Neutrophil (primary cell): Measurements from ENCODE around the gene HPS5.

Source experiments
- H3K27ac ChIP-seq: fragments of 200-600 bp; sonication (generic); 2 replicates; pipeline ENCODE4 v1.5.1; 2016; ENCODE audit warnings: mild to moderate bottlenecking, moderate library complexity
- H3K27me3 ChIP-seq: fragments of 200-600 bp; sonication (generic); 2 replicates; pipeline ENCODE4 v1.6.0; 2016; ENCODE audit warnings: mild to moderate bottlenecking
- H3K36me3 ChIP-seq: fragments of 200-600 bp; sonication (generic); 2 replicates; pipeline ENCODE4 v1.5.1; 2017
- H3K4me1 ChIP-seq, 2 experiments: fragments of 200-600 bp in 1 of 2; sonication (generic) in 1 of 2; 1 replicate in 1 of 2; 2 replicates in 1 of 2; pipeline versions ENCODE4 v1.5.1 to v1.6.1; 2013 to 2016; ENCODE audit warnings: low read depth in 1 of 2, low read length in 1 of 2, mild to moderate bottlenecking in 1 of 2, moderate library complexity in 1 of 2; ENCODE audit not compliant: control insufficient read depth in 1 of 2, insufficient read depth in 1 of 2
- H3K4me3 ChIP-seq, 2 experiments: fragments of 200-600 bp in 1 of 2; sonication (generic) in 1 of 2; 1 replicate in 1 of 2; 2 replicates in 1 of 2; pipeline ENCODE4 v1.5.1; 2013 to 2016; ENCODE audit warnings: low read depth in 1 of 2, low read length in 1 of 2, mild to moderate bottlenecking in 1 of 2, moderate library complexity in 1 of 2
- H3K9me3 ChIP-seq: fragments of 200-600 bp; sonication (generic); 2 replicates; pipeline ENCODE4 v1.5.1; 2016
- TF ChIP-seq, protein P1 (sequence below): fragments of 200-600 bp; sonication (generic); IDR thresholded peaks from 2 replicates; pipeline ENCODE4 v1.5.1; 2016; ENCODE audit warnings: antibody characterized with exemption

HPS5 gene

DNA sequence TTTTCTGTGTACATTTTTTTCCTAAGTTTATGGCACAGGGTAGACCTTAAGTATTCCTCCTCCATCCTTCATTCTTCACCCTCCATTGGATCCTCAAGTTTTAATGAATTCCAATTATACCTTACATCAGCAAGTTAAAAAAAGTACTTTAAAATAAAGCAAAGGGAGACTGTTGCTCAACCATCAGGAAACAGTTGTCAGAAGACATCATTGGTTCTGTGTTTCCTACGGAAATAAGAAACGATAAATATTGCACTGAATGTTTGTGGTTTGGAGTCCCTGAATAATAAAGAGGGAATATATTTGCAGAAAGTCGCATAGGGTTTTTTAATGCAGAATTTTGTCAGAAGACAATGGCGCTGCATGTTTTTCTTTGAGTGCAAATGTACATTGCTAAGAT lies 44.3 kb upstream of the HPS5 start:
- H3K36me3 ChIP-seq, result peaks cover 32% of the 10 kb centered on the region
- H3K4me1 ChIP-seq, result peaks cover 11 to 20% of the 10 kb centered on the region in 2 experiments
- peak overlapping the region; percentile 42 for H3K27ac ChIP-seq
- H3K4me3 ChIP-seq, result no peak overlapping the region
- H3K27me3 ChIP-seq, result no peaks in the 10 kb centered on the region
- TF ChIP-seq, protein P1, sequence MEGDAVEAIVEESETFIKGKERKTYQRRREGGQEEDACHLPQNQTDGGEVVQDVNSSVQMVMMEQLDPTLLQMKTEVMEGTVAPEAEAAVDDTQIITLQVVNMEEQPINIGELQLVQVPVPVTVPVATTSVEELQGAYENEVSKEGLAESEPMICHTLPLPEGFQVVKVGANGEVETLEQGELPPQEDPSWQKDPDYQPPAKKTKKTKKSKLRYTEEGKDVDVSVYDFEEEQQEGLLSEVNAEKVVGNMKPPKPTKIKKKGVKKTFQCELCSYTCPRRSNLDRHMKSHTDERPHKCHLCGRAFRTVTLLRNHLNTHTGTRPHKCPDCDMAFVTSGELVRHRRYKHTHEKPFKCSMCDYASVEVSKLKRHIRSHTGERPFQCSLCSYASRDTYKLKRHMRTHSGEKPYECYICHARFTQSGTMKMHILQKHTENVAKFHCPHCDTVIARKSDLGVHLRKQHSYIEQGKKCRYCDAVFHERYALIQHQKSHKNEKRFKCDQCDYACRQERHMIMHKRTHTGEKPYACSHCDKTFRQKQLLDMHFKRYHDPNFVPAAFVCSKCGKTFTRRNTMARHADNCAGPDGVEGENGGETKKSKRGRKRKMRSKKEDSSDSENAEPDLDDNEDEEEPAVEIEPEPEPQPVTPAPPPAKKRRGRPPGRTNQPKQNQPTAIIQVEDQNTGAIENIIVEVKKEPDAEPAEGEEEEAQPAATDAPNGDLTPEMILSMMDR, result no peak
- H3K9me3 ChIP-seq, result no peaks in the 10 kb centered on the region

DNA sequence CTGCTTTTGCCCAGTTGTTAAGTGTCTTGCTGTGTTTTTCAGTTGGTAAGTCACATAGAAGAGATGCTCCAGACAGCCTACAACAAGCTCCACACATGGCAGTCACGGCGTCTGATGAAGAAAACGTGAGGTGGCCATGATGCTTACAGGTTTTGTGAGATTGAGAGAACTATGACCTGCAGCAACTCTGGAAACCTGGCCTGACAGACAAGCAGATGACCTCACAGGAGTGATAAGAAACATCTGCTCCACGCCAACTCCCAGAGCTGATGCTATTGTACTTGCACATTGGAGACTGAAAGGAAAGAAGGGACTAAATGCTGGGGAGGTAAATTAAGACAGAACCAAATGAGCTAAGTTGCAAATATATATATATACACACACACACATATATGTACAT lies 43.8 kb upstream of the HPS5 start:
- Histone ChIP-seq H3K27me3 (no peaks in the 10 kb centered on the region), H3K27ac (peak overlapping the region; percentile 42), H3K9me3 (no peaks in the 10 kb centered on the region), H3K4me1 (peaks cover 11 to 20% of the 10 kb centered on the region in 2 experiments), H3K4me3 (no peak overlapping the region), H3K36me3 (peaks cover 38% of the 10 kb centered on the region)
- TF ChIP-seq, protein P1, result no peak

DNA sequence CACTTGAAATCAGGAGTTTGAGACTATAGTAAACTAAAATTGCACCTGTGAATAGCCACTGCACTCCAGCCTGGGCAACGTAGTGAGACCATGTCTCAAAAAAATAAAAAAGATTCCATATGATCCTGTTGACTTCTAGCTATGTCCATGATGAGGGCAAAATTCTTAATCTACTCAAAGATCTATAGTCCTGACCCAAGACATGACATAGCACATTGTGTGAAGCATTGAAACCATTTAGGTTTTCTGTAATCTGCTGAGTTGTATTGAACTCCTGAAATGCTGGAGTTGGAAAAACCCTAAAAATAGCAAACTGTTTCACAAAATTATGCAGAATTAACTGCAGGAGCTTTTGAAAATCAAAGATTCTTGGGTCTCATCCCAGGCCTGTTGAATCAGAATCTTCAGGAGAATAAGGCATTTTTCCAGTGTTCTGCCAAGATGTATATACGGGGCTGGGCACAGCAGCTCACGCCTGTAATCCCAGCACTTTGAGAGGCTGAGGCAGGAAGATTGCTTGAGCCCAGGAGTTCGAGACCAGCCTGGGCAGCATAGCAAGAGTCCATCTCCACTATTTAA lies 42.6 kb upstream of the HPS5 start:
- peaks cover 11 to 20% of the 10 kb centered on the region in 2 experiments for H3K4me1 ChIP-seq
- H3K36me3 ChIP-seq, result peaks cover 49% of the 10 kb centered on the region
- H3K27me3 ChIP-seq, result no peaks in the 10 kb centered on the region
- no peaks in the 10 kb centered on the region for H3K9me3 ChIP-seq
- H3K27ac ChIP-seq, result no peak overlapping the region
- TF ChIP-seq, protein P1, result no peak
- H3K4me3 ChIP-seq, result no peak overlapping the region

DNA sequence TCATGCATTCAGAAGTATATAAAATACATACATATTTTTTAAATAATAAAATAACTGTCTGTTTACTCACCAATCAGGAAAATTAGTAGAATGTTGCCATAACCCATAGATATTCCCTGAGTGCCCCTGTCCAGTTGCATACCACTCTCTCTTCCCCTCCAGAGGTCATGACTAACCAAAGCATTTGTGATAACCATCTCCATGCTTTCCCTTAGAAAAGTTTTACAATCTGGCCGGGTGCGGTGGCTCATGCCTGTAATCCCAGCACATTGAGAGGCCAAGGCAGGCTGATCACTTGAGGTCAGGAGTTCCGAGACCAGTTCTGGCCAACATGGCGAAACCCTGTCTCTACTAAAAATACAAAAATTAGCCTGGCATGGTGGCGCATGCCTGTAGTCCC lies 39.2 kb upstream of the HPS5 start:
- H3K36me3 ChIP-seq, result peaks cover 78% of the 10 kb centered on the region
- no peaks in the 10 kb centered on the region for H3K9me3 ChIP-seq
- TF ChIP-seq, protein P1, result no peak
- no peaks in the 10 kb centered on the region for H3K27me3 ChIP-seq
- no peak overlapping the region for H3K27ac ChIP-seq
- H3K4me3 ChIP-seq, result no peak overlapping the region
- peaks cover 7 to 8% of the 10 kb centered on the region in 2 experiments for H3K4me1 ChIP-seq

DNA sequence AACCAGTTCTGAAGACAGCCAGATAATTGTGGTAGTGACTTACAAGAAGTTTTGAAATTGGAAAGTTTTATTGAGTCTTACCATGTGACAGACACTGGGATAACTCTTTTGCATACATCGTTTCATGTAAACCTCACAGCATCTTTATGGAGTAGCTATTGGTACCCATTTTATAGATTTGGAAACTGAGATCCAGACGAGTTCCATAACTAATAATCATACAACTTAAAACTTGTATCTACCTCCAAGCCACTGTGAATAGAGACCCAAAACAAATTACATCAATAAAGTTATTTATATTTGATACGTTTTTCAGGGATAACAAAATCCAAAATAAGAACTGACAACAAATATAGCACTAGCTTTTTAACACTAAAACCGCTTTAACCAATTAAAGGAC lies 36.7 kb upstream of the HPS5 start:
- H3K4me1 ChIP-seq, result no peaks in the 10 kb centered on the region
- no peaks in the 10 kb centered on the region for H3K27me3 ChIP-seq
- H3K9me3 ChIP-seq, result no peaks in the 10 kb centered on the region
- TF ChIP-seq, protein P1, result no peak
- no peak overlapping the region for H3K4me3 ChIP-seq
- peaks cover 74% of the 10 kb centered on the region for H3K36me3 ChIP-seq
- no peak overlapping the region for H3K27ac ChIP-seq
